ENCODE measurements around the gene MED12L.
"Not testable (repeated sequence)": the region's sequence is repeated elsewhere in the genome, so short reads cannot be mapped to it uniquely, and the experiment has no call there.

- TF ChIP-seq CTCF (conservative IDR thresholded peaks at IDR 0.05; ENCODE audit: low read length); EZH2phosphoT487 (IDR thresholded peaks at IDR 0.05; ENCODE audit: borderline replicate concordance, low read depth, low read length): not testable (repeated sequence)
Observed at GRCh38 chr3:151169948-151170679, 84.7 kb downstream of the MED12L start.

Data from OCI-LY7 (cell line).